ENCODE data around the gene CDC26. TPM values are rescaled to one million over a fixed set of nuclear protein-coding genes. Genes with fewer than 3 reads are reported as not detected.
A peak's percentile ranks its signal among the peaks of the same experiment; 100 is the strongest.

Gene CDC26
- total and polyA plus RNA-seq, 2 experiments from 2014 or later = 39.8 to 77.2 TPM

GRCh38 chr9:113311961-113312360 is 36.6 kb upstream of the CDC26 start:
- Histone ChIP-seq H2AFZ (no peak overlapping the region), H3K4me2 (no peak overlapping the region), H3K4me1 (ENCODE audit: insufficient read depth) (no peaks in the 10 kb centered on the region), H3K27ac (no peak overlapping the region), H3K36me3 (replicated peaks; ENCODE audit: insufficient read depth, low read depth) (no peaks in the 10 kb centered on the region), H3K9me3 (ENCODE audit: low read depth) (no peaks in the 10 kb centered on the region), H3K4me3 (no peak overlapping the region), H3K9me2 (replicated peaks; ENCODE audit: insufficient read depth) (no peaks in the 10 kb centered on the region), H3K79me2 (no peaks in the 10 kb centered on the region), H3K27me3 (no peaks in the 10 kb centered on the region), H4K20me1 (ENCODE audit: insufficient read depth, poor library complexity, severe bottlenecking) (no peaks in the 10 kb centered on the region)
- 84% methylated on average over 3 of the region's 3 CpGs for WGBS (ENCODE audit: low lambda C conversion rate, missing lambda C conversion rate)
- TF ChIP-seq, protein P1, sequence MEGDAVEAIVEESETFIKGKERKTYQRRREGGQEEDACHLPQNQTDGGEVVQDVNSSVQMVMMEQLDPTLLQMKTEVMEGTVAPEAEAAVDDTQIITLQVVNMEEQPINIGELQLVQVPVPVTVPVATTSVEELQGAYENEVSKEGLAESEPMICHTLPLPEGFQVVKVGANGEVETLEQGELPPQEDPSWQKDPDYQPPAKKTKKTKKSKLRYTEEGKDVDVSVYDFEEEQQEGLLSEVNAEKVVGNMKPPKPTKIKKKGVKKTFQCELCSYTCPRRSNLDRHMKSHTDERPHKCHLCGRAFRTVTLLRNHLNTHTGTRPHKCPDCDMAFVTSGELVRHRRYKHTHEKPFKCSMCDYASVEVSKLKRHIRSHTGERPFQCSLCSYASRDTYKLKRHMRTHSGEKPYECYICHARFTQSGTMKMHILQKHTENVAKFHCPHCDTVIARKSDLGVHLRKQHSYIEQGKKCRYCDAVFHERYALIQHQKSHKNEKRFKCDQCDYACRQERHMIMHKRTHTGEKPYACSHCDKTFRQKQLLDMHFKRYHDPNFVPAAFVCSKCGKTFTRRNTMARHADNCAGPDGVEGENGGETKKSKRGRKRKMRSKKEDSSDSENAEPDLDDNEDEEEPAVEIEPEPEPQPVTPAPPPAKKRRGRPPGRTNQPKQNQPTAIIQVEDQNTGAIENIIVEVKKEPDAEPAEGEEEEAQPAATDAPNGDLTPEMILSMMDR (IDR thresholded peaks at IDR 0.05; ENCODE audit: poor library complexity) = no peak
- no peak for TF ChIP-seq EZH2 (IDR thresholded peaks at IDR 0.05; ENCODE audit: borderline replicate concordance)
- no peak for DNase-seq (ENCODE audit: low spot score)

- Histone ChIP-seq H3K4me1 (ENCODE audit: insufficient read depth) (no peaks in the 10 kb centered on the region), H3K36me3 (replicated peaks; ENCODE audit: insufficient read depth, low read depth) (no peaks in the 10 kb centered on the region), H2AFZ (no peak overlapping the region), H3K79me2 (no peaks in the 10 kb centered on the region), H3K9me3 (ENCODE audit: low read depth) (no peaks in the 10 kb centered on the region), H4K20me1 (ENCODE audit: insufficient read depth, poor library complexity, severe bottlenecking) (no peaks in the 10 kb centered on the region), H3K4me2 (no peak overlapping the region), H3K4me3 (no peak overlapping the region), H3K27me3 (no peaks in the 10 kb centered on the region), H3K9me2 (replicated peaks; ENCODE audit: insufficient read depth) (no peaks in the 10 kb centered on the region), H3K27ac (no peak overlapping the region)
- WGBS (ENCODE audit: low lambda C conversion rate, missing lambda C conversion rate) = 75% methylated on average over 3 of the region's 3 CpGs
- TF ChIP-seq, protein P1 (IDR thresholded peaks at IDR 0.05; ENCODE audit: poor library complexity) = no peak
- TF ChIP-seq EZH2 (IDR thresholded peaks at IDR 0.05; ENCODE audit: borderline replicate concordance) (no peak), EZH2phosphoT487 (IDR thresholded peaks at IDR 0.05; ENCODE audit: low read depth, severe bottlenecking, unreplicated experiment) (no peak)
- DNase-seq (ENCODE audit: low spot score) = no peak
Observed at GRCh38 chr9:113310538-113310937, 35.2 kb upstream of the CDC26 start.

- Histone ChIP-seq H3K27me3 (no peaks in the 10 kb centered on the region), H3K4me1 (ENCODE audit: insufficient read depth) (no peaks in the 10 kb centered on the region), H3K9me2 (replicated peaks; ENCODE audit: insufficient read depth) (no peaks in the 10 kb centered on the region), H3K9me3 (ENCODE audit: low read depth) (no peaks in the 10 kb centered on the region), H2AFZ (no peak overlapping the region), H3K27ac (no peak overlapping the region), H3K79me2 (no peaks in the 10 kb centered on the region), H3K4me2 (no peak overlapping the region), H3K4me3 (no peak overlapping the region), H3K36me3 (replicated peaks; ENCODE audit: insufficient read depth, low read depth) (no peaks in the 10 kb centered on the region), H4K20me1 (ENCODE audit: insufficient read depth, poor library complexity, severe bottlenecking) (no peaks in the 10 kb centered on the region)
- peak; percentile 61 for DNase-seq (ENCODE audit: low spot score)
- WGBS (ENCODE audit: low lambda C conversion rate, missing lambda C conversion rate) = 19% methylated on average over 2 of the region's 2 CpGs
- TF ChIP-seq, protein P1 (IDR thresholded peaks at IDR 0.05; ENCODE audit: poor library complexity) = peak; percentile 86
- no peak for TF ChIP-seq EZH2 (IDR thresholded peaks at IDR 0.05; ENCODE audit: borderline replicate concordance)
Observed at GRCh38 chr9:113309204-113309813, 33.9 kb upstream of the CDC26 start.

Data from hepatocyte (in vitro differentiated cells).